HUES48 (cell line): ENCODE data around the gene BRD3OS.

Source experiments
- H3K27ac ChIP-seq: one replicate; pipeline ENCODE4 v1.7.0; 2013; ENCODE audit warnings: low read depth, low read length, inconsistent platforms
- H3K27me3 ChIP-seq: 2 replicates; pipeline ENCODE4 v1.6.1; 2013; ENCODE audit warnings: mild to moderate bottlenecking, low read length; ENCODE audit not compliant: control insufficient read depth, insufficient read depth
- H3K36me3 ChIP-seq: 2 replicates; pipeline ENCODE4 v1.6.1; 2013; ENCODE audit warnings: low read length; ENCODE audit not compliant: control insufficient read depth, insufficient read depth
- H3K4me1 ChIP-seq: 2 replicates; pipeline ENCODE4 v1.6.1; 2013; ENCODE audit warnings: mild to moderate bottlenecking, low read length; ENCODE audit not compliant: control insufficient read depth, insufficient read depth
- H3K4me3 ChIP-seq: 2 replicates; pipeline ENCODE4 v1.5.1; 2013; ENCODE audit warnings: mild to moderate bottlenecking, low read depth, low read length
- H3K9ac ChIP-seq: 2 replicates; pipeline ENCODE4 v1.6.1; 2013; ENCODE audit warnings: mild to moderate bottlenecking, low read depth, low read length, moderate library complexity
- H3K9me3 ChIP-seq: 2 replicates; pipeline ENCODE4 v1.6.1; 2013; ENCODE audit warnings: low read length; ENCODE audit not compliant: control insufficient read depth, insufficient read depth

Gene BRD3OS

DNA sequence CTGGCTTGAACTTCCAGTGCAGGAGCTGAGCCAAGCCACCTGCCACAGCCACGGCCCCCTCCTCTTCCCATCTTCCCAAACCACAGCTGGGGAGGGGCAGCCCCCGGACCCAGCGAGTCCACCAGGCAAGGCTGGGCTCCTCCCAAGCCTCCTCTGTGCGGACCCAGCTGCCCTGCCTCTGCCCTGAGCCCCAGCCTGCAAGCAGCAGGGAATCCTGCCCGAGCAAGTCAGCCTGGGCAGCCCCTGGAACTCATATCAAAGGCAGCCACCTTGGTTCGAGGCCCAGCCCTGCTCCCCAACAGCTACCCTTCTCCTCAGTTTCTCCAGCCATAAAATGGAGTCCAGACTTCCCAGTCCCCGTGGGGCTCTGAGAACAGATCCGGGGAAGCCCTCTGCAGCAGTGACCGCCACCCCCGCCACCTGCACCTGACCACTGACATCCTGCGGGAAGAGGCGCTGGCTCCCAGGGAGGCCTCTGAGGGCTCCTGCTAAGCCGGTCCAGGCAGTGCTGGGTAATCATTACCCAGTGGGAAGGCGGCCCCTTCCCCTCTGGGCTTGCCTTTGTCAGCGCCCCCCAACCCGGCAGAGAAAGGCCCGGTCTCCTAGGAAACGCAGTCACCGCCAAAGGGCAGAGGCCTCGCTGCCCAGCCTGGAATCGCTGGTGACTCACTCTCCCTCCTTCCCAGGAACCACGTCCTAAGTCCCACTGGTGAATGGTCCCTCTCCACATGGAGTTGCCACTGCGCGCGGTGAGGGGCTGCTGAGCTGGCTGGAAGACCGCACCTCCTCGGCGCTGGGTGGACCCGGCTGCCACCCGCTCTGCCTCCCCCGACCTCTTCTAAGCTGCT is 34.7 kb upstream of the BRD3OS start:
- peaks cover 28% of the 10 kb centered on the region for H3K4me1 ChIP-seq
- no peaks in the 10 kb centered on the region for H3K27me3 ChIP-seq
- peak overlapping the region; percentile 89 for H3K4me3 ChIP-seq
- peak overlapping the region; percentile 41 for H3K9ac ChIP-seq
- H3K9me3 ChIP-seq, result no peaks in the 10 kb centered on the region
- no peaks in the 10 kb centered on the region for H3K36me3 ChIP-seq
- H3K27ac ChIP-seq, result peak overlapping the region; percentile 68

DNA sequence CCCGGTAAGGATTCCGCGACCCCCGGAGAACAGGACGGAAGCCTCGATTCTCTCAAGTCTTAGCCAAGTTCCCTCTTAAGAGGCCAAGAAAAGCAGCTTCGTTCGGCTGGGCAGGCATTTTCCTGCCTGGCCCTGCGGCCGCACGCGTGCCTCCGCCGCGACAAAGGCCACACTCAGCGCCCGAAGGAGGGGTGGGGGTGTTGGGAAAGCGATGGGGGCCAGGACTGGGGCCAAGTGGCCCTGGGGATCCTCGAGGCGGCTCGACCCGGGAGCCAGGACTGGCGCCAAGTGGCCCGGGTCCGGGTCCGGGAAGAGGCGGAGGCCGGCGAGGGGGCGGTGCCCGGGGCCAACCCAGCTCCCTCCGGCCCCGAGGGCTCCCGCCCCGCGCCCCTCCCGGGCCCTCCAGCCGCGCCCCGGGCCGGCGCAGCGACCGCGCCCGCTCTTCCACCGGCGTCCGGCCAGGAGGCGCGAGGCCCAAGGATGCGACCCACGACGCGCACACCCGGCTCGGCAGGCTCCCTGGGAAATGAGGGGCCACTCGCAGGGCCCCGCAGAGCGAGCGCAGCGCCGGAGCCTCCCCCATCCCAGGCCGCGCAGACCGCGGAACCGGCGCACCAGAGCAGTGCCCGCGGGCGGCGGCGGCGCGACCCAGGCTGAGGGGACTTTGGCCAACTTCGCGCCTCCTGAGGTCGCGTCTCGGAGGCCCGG is 33.9 kb upstream of the BRD3OS start:
- no peaks in the 10 kb centered on the region for H3K36me3 ChIP-seq
- H3K27ac ChIP-seq, result peak overlapping the region; percentile 68
- H3K4me1 ChIP-seq, result peaks cover 23% of the 10 kb centered on the region
- peak overlapping the region; percentile 48 for H3K9ac ChIP-seq
- H3K4me3 ChIP-seq, result peak overlapping the region; percentile 89
- no peaks in the 10 kb centered on the region for H3K27me3 ChIP-seq
- H3K9me3 ChIP-seq, result no peaks in the 10 kb centered on the region

GRCh38 chr9:133991964-133992779 is 33.1 kb upstream of the BRD3OS start, which contains the start of gene VAV2:
Gene VAV2 (minus strand): TSS chr9:133992324. CDS start chr9:133992278, 46 bp downstream.
- peaks cover 20% of the 10 kb centered on the region; the same call in 1 of the 2 replicates for H3K4me1 ChIP-seq
- H3K9me3 ChIP-seq, result no peaks in the 10 kb centered on the region
- peak within 1 kb of the TSS; percentile 78 for H3K9ac ChIP-seq
- H3K4me3 ChIP-seq, result peak within 1 kb of the TSS; percentile 89
- H3K36me3 ChIP-seq, result no peaks in the 10 kb centered on the region
- H3K27me3 ChIP-seq, result no peaks in the 10 kb centered on the region
- peak within 1 kb of the TSS; percentile 68 for H3K27ac ChIP-seq

- peaks cover 20% of the 10 kb centered on the region; the same call in 1 of the 2 replicates for H3K4me1 ChIP-seq
- H3K36me3 ChIP-seq, result no peaks in the 10 kb centered on the region
- no peaks in the 10 kb centered on the region for H3K27me3 ChIP-seq
- peak overlapping the region; percentile 62 for H3K27ac ChIP-seq
- no peaks in the 10 kb centered on the region for H3K9me3 ChIP-seq
- H3K4me3 ChIP-seq, result peak overlapping the region; percentile 89
- peak overlapping the region; percentile 78 for H3K9ac ChIP-seq
Measured at GRCh38 chr9:133992780-133993634, 32.3 kb upstream of the BRD3OS start.

DNA sequence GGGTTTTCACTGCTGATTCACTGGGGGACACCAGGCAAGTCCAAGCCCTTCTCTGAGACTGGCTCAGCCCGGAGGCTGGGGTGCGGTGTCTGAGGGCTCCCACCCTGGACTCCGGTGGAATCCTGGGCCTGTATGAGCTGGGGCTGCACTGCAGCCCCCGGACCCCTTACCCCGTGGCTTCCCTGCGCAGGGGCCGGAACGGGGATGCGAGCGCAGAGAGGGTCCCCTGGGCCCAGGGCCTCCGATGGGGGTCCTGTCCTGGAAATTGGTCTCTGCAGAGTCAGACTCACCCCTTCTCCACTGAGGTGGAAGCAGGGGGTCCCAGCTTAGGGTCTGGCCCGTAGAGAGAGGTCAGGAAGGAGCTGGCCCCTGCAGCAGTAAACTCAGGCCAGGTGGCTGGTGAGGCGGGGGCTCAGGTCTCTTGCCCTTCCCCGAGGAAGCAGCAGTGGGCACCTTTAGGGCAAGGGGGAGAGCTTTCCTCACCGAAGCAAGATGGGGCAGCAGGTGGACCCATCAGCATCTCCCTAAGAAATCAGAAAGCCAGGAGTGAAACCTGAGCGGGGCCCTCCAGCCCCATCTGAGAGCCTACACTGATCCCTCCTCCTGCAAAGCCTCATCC is 31.5 kb upstream of the BRD3OS start:
- H3K4me1 ChIP-seq, result peaks cover 20% of the 10 kb centered on the region; the same call in 1 of the 2 replicates
- peak overlapping the region; percentile 78; the same call in 1 of the 2 replicates for H3K9ac ChIP-seq
- no peaks in the 10 kb centered on the region for H3K36me3 ChIP-seq
- H3K4me3 ChIP-seq, result peak overlapping the region; percentile 89
- no peaks in the 10 kb centered on the region for H3K9me3 ChIP-seq
- H3K27ac ChIP-seq, result no peak overlapping the region
- no peaks in the 10 kb centered on the region for H3K27me3 ChIP-seq

DNA sequence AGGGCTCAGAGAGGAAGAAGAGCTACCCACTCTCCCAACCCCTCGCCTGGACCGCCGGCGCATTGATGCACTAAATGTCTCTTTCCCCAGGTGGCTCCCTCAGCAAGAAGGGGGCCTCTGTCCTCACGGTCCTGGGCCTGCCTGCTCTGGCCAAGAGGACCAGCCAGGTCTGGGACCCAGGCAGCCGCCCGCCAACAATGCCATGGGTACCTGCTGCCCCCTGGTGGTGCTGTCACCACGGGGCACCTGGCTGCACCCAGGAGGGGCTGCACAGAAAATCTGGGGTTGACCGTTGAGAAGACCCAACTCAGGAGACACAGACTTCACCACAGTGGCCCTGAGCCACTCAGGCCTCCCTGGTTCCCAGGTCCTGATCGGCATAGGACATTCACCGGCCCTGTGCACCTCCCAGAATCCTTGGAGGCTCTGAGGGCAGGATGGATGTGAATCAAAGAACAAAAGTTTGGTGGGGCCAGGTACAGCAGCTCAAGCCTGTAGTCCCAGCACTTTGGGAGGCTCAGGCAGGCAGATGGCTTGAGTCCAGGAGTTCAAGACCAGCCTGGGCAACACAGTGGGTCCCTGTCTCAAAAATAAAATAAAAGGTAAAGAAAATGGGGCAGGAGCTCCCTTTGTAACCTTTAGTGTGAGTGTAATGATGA is 30.8 kb upstream of the BRD3OS start:
- H3K4me3 ChIP-seq, result no peak overlapping the region
- H3K27ac ChIP-seq, result no peak overlapping the region

GRCh38 chr9:133995012-133995896 is 30.0 kb upstream of the BRD3OS start:
- H3K4me1 ChIP-seq, result peaks cover 18% of the 10 kb centered on the region; the same call in 1 of the 2 replicates
- no peaks in the 10 kb centered on the region for H3K36me3 ChIP-seq
- H3K9ac ChIP-seq, result no peak overlapping the region
- H3K9me3 ChIP-seq, result no peaks in the 10 kb centered on the region
- H3K27me3 ChIP-seq, result no peaks in the 10 kb centered on the region
- H3K27ac ChIP-seq, result no peak overlapping the region
- no peak overlapping the region for H3K4me3 ChIP-seq

More for the DNA sequence above, 30.8 kb upstream of the BRD3OS start:
- no peaks in the 10 kb centered on the region for H3K36me3 ChIP-seq
- H3K27me3 ChIP-seq, result no peaks in the 10 kb centered on the region
- no peak overlapping the region for H3K9ac ChIP-seq
- H3K4me1 ChIP-seq, result peaks cover 20% of the 10 kb centered on the region; the same call in 1 of the 2 replicates
- no peaks in the 10 kb centered on the region for H3K9me3 ChIP-seq

DNA sequence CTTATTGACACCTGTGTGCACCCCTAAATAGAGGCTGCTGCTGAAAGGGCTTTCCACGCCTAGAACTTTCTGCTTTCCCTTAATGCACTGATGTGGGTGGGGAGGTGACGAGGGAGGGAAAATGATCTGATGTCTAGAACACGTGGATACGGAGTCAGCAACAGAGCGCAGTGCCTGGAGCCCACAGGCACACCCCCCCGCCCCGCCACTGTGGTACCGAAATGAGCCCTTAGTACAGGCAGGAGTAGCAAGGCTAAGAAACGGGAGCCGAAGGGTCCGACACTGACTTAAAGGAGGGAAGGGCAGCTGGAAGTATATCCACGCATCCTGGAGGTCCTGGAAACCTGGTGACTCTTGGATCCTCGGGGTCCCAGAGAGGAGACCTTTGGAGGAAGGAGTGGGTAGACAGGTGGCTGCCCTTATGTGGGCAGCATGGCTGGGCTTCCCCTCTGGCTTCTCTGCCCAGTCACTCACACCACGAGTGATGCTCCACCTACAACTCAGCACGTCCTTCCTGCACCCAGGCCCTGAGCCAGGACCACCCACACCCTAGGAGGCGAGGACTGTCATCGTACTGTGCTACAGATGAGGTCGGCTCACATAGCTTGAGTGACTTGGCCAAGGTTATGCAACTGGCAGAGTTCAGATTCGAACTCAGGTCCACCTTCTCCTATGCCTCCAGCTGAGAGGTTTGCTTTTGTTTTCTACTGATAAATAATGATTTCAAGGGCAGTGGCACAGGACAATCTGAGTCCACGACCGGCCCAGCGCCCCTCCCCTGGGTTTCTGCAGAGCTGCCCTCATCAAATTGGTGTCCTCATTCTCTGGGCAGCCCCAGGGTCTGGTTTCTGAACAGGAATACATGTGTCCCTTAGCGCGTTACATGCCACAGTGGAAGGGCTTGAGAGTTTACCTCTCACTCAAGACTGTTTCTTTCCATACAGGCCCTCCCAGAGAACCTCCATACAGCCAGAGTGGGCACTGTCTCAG is 28.5 kb upstream of the BRD3OS start:
- Histone ChIP-seq H3K9ac (no peak overlapping the region), H3K27me3 (no peaks in the 10 kb centered on the region), H3K9me3 (no peaks in the 10 kb centered on the region), H3K4me3 (no peak overlapping the region), H3K27ac (no peak overlapping the region), H3K36me3 (no peaks in the 10 kb centered on the region), H3K4me1 (peaks cover 12% of the 10 kb centered on the region; the same call in 1 of the 2 replicates)
